Activated CD8-positive, alpha-beta memory T cell treated with anti-CD3 and anti-CD28 coated beads for 24 hours (primary cell): ENCODE measurements around the gene NTM.

Experiments used
- DNase-seq: peaks from one replicate; pipeline ENCODE4 v3.0.0-alpha.2; 2020

The NTM gene

GRCh38 chr11:131510662-131511061 lies 140.2 kb downstream of the NTM start:
- no peak for DNase-seq

DNA sequence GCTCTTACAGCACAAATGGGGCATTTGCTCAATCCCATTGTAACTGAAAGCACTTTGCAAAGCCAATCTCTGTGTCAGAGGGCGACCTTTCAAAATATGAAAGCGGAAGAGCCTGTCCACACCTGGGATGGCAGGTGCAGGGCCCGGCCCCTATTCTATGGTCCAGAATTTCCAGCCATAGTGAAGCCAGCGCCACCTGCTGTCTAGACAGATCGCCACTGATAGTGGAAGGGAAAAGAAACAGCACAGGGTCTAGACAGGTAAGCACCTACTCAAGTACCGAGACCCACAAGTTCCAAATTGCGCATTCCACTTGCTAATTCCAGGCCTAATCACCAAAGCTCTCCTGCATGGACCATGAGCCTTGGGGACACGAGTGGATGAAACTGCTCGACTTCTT lies 141.4 kb downstream of the NTM start:
- no peak for DNase-seq

DNA sequence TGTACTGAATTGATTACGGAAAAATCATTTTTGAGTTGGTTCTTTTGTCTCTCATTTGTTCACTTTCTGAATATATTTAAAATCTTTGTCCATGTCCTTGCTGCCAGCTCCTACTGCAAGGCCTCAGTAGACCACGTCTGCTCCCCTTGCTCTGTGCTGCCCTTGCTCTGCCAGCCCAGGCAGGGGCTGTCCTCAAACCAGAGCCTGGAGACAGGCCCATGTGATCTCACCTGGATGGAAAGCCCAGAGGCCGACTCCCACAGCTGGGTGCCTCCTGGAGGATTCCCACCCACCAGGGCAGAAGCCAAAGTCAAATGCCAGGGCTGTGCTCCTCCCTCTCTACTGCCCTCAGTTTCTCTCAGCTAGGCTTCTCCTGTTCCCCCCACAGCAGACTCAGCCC lies 141.8 kb downstream of the NTM start:
- DNase-seq: no peak

DNA sequence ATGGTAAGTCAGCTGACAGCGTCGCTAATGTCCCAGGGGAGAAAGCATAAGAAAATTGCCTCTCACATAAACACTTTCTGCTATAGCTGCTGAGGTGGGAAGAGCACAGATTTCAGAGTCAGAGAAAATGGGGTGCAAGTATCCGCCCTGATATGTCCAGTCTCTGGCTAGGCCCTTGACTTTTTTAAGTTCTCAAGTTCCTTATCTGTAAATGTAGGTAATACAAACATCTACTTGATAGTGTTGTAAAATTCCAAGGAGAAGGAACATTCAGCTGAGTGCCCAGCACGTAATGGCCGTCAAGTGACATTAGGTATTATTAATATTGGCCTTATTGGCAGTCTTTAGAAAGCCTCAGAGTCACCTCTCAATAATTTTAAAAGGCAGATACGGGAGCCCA lies 143.6 kb downstream of the NTM start:
- no peak for DNase-seq

DNA sequence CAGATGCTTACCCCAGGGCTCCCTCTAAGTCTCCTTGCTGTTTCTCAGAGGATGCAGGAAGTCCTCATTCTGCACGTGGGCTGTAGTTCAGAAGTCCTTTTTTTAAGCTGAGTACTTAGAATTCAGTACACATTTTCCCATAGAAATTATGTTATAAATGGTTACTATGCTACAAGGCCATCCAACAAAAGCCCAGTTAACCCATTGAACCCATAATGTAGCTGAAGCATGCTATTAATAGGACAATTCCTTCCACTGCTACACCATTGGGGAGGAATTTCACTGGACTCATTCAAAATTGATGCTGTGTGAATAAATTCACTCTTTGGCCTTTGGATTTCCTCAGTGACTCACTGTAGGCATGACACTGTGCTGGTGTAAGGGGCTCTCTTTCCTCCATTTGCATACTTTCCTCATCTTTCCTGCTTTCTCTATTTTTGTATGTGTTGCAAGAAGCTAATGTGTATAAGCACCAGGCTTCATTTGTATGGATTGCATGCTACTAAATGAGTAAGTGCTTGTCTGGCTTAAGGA lies 148.0 kb downstream of the NTM start:
- no peak for DNase-seq

- DNase-seq: no peak
Measured at GRCh38 chr11:131522851-131523250, 152.4 kb downstream of the NTM start.

- no peak for DNase-seq
Measured at GRCh38 chr11:131530407-131530806, 160.0 kb downstream of the NTM start.

DNA sequence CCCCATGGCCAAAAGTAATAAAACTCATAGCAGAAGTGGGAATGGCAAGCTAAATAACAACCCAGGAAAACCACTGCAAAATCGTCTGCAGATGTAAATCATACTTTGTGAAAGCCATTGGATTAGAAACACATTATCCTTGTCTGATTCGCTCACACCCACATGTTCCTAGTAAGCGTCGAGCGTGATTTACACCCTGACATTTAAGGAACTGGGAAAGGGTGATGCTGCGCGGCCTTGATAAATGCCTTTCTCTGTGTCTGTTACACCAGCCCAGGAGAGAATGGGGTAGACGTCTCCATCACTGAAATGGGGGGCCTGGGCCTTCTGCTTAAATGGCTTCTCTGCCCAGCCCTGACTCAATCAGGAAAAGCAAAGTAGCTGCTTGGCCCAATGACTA lies 162.7 kb downstream of the NTM start:
- no peak for DNase-seq

DNA sequence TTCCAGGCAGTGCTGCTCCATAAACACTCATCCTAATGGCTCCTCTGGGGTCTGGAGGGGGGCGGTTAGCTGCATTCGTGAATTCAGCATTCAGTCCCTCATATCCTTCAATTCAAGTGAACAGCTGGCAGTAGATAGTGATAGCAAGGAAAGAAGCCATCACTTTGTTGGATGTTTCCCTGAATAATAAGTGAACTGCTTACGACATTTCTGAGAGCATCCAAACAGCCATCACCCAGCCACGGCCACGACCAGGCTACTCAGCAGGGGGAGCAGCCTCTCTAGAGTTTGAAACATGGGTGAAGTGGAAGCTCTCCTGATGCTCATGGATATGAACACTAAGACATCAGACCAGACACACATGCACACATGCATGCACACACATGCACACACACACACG lies 163.6 kb downstream of the NTM start:
- no peak for DNase-seq

DNA sequence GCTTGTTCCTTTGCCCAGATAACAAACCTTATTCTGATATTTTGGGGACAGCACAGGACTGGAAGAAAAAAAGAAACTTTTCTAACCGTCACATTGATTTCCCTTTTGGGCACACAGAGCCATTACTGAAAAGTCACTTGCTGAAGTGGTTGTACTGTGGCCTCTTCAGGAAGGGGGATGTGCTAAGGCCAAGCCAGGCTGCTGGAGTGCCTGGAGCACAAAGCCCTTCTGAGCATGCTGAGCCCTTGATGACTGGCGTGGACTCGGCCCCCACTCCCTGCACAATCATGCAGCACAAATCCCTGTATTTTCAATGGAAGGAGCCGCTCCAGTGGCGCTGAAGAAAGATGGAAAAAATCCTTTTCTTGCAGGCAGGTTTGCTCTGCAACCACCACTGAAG lies 164.2 kb downstream of the NTM start:
- no peak for DNase-seq

GRCh38 chr11:131536159-131536558 lies 165.7 kb downstream of the NTM start:
- no peak for DNase-seq

DNA sequence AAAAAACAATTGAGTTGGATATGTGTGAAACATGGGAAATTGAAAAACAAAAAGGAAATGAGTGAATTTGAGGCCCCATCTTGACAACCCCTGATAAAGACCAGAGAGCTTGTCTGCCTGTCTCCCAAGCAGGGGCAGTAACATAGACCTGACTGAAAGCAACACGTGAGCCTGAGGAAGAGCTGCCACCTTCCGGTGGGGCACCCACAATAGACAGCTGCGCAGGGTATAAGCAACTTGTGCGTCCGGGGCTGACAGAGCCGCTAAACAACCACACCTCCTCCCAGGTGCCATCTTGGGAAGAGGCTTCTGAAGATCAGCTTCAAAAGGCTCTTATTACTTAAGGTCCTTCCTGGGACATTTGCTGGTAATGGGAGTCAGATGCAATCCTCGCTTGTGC lies 166.8 kb downstream of the NTM start:
- DNase-seq: no peak

GRCh38 chr11:131537748-131538147 lies 167.3 kb downstream of the NTM start:
- DNase-seq: no peak

DNA sequence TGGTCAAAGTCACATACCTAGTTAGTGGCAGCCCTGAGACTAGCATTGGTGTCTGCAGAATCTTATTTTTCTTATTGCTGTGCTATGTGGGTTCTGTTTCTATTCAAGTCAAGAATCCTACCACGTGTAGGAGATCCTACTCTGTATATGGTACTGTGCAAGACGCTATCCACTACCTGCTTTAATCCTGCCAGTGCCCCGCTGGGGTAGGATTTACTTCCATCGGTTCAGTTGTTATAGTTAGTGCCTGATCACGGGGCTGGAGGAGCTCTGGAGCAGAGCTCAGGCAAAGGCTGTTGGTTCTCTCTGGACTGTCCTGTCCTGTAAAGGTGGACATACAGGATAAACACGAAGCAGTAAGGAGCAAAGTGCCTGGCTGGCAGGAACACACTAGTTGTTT lies 167.9 kb downstream of the NTM start:
- no peak for DNase-seq

GRCh38 chr11:131540676-131541075 lies 170.3 kb downstream of the NTM start:
- no peak for DNase-seq

GRCh38 chr11:131543389-131544025 lies 173.1 kb downstream of the NTM start:
- no peak for DNase-seq

DNA sequence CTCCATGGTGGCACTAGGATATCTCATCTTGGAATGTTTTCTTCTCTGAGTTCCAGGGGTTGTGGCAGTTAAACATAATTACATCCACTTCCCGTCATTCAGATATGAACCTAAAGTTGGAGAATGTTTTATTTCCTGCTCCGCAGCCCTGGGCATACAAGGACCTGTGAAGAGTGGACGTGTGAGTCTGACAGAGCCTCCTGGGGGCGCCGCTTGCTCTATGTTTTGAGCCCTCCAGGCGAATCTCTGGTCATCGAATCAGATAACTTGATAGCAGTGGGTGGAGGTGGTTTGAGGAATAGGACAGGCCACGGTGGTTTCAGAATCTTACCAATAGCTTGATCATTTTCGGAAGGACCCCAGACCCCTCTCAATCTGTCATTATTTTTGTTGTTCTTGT lies 174.2 kb downstream of the NTM start:
- no peak for DNase-seq

GRCh38 chr11:131546218-131546895 lies 175.9 kb downstream of the NTM start:
- DNase-seq: no peak

DNA sequence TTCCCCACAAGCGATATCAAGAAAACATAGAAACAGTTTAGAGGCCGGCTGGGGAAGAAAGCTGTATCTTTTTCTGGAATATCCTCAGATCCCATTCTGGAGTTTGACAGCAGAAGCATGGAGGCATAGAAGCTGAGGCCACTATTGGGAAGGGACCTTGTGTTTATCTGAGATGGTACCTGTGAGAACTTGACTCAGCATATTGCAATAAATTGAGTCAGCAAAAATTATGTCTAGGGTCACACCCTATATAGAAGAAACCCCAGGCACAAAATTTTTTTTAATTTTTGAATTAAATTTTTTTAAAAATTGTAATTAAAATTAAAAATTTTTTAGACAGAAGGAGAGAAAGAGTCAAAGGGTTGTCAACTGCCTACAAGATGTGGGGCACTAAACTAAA lies 178.7 kb downstream of the NTM start:
- no peak for DNase-seq

DNA sequence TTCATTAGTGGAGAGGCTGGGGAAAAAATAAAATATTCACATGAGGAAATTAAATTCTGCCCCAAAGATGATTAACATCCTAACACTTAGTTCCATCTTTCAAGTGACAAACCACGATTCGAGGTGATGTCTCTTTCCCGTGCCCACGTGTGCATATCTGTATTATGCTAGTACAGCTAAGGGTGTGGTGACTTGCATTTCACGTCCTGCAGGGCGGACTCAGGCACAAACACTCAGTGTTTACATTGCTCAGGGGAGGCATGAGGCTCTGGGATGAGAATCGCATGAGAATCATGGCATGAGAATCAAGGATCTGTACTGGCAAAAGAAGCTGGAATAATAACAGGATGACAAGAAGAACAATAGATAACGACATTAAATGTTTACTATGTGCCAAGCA lies 179.4 kb downstream of the NTM start:
- no peak for DNase-seq

DNA sequence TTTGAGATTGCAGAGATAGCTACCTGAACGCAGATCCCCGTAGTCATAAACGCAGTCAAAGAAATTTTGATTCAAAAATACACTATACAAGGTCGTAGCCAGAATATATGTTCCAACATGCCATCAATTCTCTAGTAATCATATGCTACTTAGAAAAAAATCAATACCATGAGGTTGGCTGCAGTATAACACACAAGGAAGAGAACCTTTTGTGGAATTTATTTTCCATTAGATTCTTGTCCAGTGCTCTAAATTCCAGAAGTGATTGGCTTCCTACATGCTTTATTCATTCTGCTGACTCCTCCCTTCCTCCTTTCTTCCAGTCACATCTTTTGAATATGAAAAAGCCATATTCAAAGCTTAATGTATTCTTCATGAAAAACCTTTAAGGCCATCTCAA lies 189.9 kb downstream of the NTM start:
- no peak for DNase-seq

DNA sequence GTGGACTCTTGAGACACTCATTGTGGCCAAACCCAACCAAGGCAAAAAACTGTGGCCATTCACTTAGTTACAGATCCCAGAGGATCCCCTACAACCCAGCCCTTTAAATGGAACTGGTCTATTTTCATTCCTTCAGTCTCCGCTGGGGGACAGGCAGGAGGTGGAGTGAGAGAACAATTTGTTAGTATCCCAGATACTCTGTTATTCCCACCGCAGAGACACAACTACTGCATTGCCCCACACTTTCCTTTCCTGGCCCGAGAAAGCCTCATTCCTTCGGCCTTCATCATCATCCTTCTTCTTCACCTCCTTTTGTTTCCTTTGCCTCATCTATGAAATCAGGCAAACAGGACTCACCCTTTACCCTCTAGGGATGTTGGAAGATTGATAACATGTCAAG lies 191.1 kb downstream of the NTM start:
- DNase-seq: no peak

GRCh38 chr11:131561972-131562371 lies 191.6 kb downstream of the NTM start:
- DNase-seq: no peak

- no peak for DNase-seq
Measured at GRCh38 chr11:131568318-131568717, 197.9 kb downstream of the NTM start.

- DNase-seq: no peak
Measured at GRCh38 chr11:131571571-131571970, 201.2 kb downstream of the NTM start.
